AG09319 (cell line): Measurements from ENCODE around the gene PPARGC1A.

ENCODE experiments used
- DNase-seq: peaks from one replicate; pipeline ENCODE4 v3.0.0-alpha.2; 2010; ENCODE audit warnings: low read depth; ENCODE audit errors: extremely low read depth
- CTCF ChIP-seq: IDR thresholded peaks from 2 replicates; pipeline ENCODE4 v1.5.1; 2011; ENCODE audit warnings: low read depth, mild to moderate bottlenecking, inconsistent platforms, low read length, moderate library complexity

PPARGC1A gene

DNA sequence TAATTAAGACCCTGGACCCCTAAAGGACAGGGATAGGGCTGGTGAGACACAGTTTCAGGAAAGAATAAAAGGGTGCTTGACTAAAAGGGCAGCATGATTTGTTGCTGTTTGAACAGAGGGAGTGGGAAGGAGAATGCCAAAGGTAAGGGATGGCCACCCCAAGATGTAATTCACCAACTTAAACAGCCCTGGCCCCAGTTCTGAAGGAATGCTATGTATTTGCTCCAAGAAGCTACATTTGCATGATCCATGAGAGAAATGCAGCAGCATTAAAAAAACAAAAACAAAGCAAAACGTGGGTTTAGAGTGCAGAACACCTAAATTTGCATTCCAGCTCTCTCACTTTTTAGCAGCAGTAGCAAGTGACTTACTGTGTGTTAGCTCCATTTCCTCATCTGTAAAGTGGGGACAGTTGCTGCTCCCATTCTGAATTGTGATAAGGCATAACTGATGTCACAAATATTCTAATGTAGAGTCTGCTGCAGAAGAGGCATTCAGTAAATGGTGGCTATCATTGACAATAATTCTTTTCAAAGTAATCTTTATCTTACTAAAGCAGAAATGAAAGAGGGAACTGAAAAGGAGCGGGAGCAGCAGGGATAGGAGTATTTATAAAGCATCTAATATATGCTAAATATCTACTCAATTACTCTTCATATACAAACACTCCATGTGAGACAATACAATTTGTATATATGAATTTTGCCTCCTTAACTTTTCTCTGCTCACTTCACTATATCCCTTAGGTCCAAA, 115.8 kb downstream of the PPARGC1A start:
- no peak for DNase-seq
- no peak for TF ChIP-seq CTCF

DNA sequence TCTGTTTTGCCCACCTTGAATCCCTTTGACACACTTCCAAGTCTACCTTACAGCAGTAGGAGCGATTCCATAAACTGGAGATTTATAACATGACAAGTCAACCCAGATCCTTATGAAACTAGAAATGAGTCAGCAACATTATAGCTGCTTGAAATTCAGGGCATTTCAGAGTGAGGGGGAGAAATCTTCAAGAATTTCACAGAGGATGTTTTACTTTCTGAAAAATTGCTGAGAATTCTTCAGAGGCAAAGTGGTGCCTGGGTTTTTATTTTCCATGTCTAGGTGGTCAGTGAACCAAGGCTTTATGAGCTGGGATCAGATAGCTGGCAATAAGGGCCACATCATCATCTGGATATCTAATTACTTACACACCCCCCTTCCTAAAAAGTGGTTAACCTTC, 119.8 kb downstream of the PPARGC1A start:
- DNase-seq: no peak
- TF ChIP-seq CTCF: no peak

GRCh38 chr4:23769406-23769805, 120.4 kb downstream of the PPARGC1A start:
- DNase-seq: no peak
- no peak for TF ChIP-seq CTCF

GRCh38 chr4:23768541-23768940, 121.3 kb downstream of the PPARGC1A start:
- TF ChIP-seq CTCF: no peak
- no peak for DNase-seq

- no peak for TF ChIP-seq CTCF
- DNase-seq: no peak
Measured at GRCh38 chr4:23766344-23766743, 123.5 kb downstream of the PPARGC1A start.

DNA sequence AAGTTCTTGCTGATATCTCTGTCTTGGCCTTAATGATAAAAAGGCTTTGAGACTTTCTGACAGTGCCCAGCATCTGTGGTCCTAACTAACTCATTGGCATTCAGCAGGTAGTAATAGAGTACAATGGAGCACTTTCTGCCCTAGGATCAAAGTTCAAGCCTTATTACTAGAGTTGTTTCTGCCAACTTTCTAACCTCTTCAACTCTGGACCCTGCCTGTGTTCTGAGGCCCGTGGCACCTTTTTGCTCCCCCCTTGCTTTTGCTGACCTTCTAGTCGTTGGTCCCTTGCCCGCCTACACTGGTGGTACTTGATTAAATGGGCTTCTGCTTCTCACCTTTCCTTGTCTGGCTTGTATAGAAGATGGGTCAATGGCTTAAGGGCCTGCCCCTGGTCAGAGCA, 126.3 kb downstream of the PPARGC1A start:
- no peak for DNase-seq
- no peak for TF ChIP-seq CTCF

DNA sequence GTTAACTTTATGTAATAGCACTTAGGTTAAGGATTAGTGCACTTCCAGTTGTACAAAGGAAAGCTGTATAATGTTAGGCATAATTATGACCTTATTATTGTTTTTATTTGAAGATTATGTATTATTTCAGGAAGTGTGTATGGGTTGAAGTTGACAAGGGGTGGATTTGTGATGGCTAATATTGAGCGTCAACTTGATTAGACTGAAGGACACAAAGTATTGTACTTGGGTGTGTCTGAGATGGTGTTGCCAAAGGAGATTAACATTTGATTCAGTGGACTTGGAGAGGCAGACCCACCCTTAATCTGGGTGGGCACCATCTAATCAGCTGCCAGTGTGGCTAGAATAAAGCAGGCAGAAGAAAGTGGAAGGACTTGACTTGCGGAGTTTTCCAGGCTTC, 127.3 kb downstream of the PPARGC1A start:
- TF ChIP-seq CTCF: no peak
- DNase-seq: no peak
